Measurements from ENCODE around the gene LY9. TPM values are rescaled to one million over a fixed set of nuclear protein-coding genes. Genes with fewer than 3 reads are reported as not detected.

LY9 gene
- total and polyA plus RNA-seq, 2 experiments from 2014 or later, result not detected

GRCh38 chr1:160829766-160830165 lies 33.8 kb downstream of the LY9 start:
- no peak for TF ChIP-seq EZH2 (IDR thresholded peaks at IDR 0.05; ENCODE audit: insufficient read depth, poor library complexity, severe bottlenecking)
- TF ChIP-seq EZH2phosphoT487 (IDR thresholded peaks at IDR 0.05; ENCODE audit: insufficient read depth, low read depth), result no peak
- Histone ChIP-seq H3K4me2 (ENCODE audit: unreplicated experiment) (no peak overlapping the region), H3K27me3 (replicated peaks; ENCODE audit: insufficient read depth) (no peaks in the 10 kb centered on the region), H3K36me3 (ENCODE audit: low read depth) (no peaks in the 10 kb centered on the region), H3K79me2 (ENCODE audit: insufficient read depth) (no peaks in the 10 kb centered on the region), H3K4me1 (ENCODE audit: insufficient read depth) (no peaks in the 10 kb centered on the region), H3K4me3 (no peak overlapping the region), H2AFZ (no peak overlapping the region), H3K9ac (no peak overlapping the region), H3K9me3 (ENCODE audit: low read depth) (no peaks in the 10 kb centered on the region), H3K9me2 (ENCODE audit: insufficient read depth) (no peaks in the 10 kb centered on the region), H3F3A (ENCODE audit: insufficient read depth) (no peaks in the 10 kb centered on the region), H4K20me1 (ENCODE audit: insufficient read depth) (no peaks in the 10 kb centered on the region), H3K27ac (no peak overlapping the region)
- in situ Hi-C loops (cut with MboI), result no loop called here
- no peak for DNase-seq
- 25 to 42% methylated on average over 1 of the region's 1 CpG for WGBS, 2 experiments (ENCODE audit: low coverage in 1 of 2, low lambda C conversion rate in 2 of 2, missing lambda C conversion rate in 2 of 2)

- no peaks in the 10 kb centered on the region for H3K9me3 ChIP-seq (ENCODE audit: low read depth)
- no peaks in the 10 kb centered on the region for H3K4me1 ChIP-seq (ENCODE audit: insufficient read depth)
- no peaks in the 10 kb centered on the region for H3K27me3 ChIP-seq (replicated peaks; ENCODE audit: insufficient read depth)
- in situ Hi-C loops (cut with MboI), result no loop called here
- no peaks in the 10 kb centered on the region for H3K36me3 ChIP-seq (ENCODE audit: low read depth)
- no peak overlapping the region for H3K9ac ChIP-seq
- no peak overlapping the region for H2AFZ ChIP-seq
- no peak overlapping the region for H3K27ac ChIP-seq
- 33 to 34% methylated on average over 8 of the region's 8 CpGs for WGBS, 2 experiments (ENCODE audit: low coverage in 1 of 2, low lambda C conversion rate in 2 of 2, missing lambda C conversion rate in 2 of 2)
- no peak overlapping the region for H3K4me3 ChIP-seq
- no peaks in the 10 kb centered on the region for H3K79me2 ChIP-seq (ENCODE audit: insufficient read depth)
- H3F3A ChIP-seq (ENCODE audit: insufficient read depth), result no peaks in the 10 kb centered on the region
- no peaks in the 10 kb centered on the region for H3K9me2 ChIP-seq (ENCODE audit: insufficient read depth)
- no peak for TF ChIP-seq EZH2phosphoT487 (IDR thresholded peaks at IDR 0.05; ENCODE audit: insufficient read depth, low read depth)
- no peak for TF ChIP-seq EZH2 (IDR thresholded peaks at IDR 0.05; ENCODE audit: insufficient read depth, poor library complexity, severe bottlenecking)
- peak; percentile 43 for DNase-seq
- no peak overlapping the region for H3K4me2 ChIP-seq (ENCODE audit: unreplicated experiment)
- H4K20me1 ChIP-seq (ENCODE audit: insufficient read depth), result no peaks in the 10 kb centered on the region
Observed at GRCh38 chr1:160830321-160831153, 34.6 kb downstream of the LY9 start.

- Histone ChIP-seq H3K27me3 (replicated peaks; ENCODE audit: insufficient read depth) (0 out of 2 replicates have a peak, but pooled peaks cover 6% of the 10 kb centered on the region), H3K4me2 (ENCODE audit: unreplicated experiment) (no peak overlapping the region), H4K20me1 (ENCODE audit: insufficient read depth) (no peaks in the 10 kb centered on the region), H3F3A (ENCODE audit: insufficient read depth) (no peaks in the 10 kb centered on the region), H3K4me3 (no peak overlapping the region), H3K4me1 (ENCODE audit: insufficient read depth) (no peaks in the 10 kb centered on the region), H3K9me3 (ENCODE audit: low read depth) (no peaks in the 10 kb centered on the region), H3K9ac (no peak overlapping the region), H2AFZ (no peak overlapping the region), H3K79me2 (ENCODE audit: insufficient read depth) (no peaks in the 10 kb centered on the region), H3K27ac (no peak overlapping the region), H3K36me3 (ENCODE audit: low read depth) (no peaks in the 10 kb centered on the region), H3K9me2 (ENCODE audit: insufficient read depth) (no peaks in the 10 kb centered on the region)
- peak; percentile 64 for DNase-seq
- TF ChIP-seq EZH2phosphoT487 (IDR thresholded peaks at IDR 0.05; ENCODE audit: insufficient read depth, low read depth) (no peak), EZH2 (IDR thresholded peaks at IDR 0.05; ENCODE audit: insufficient read depth, poor library complexity, severe bottlenecking) (no peak)
- 46 to 51% methylated on average over 3 of the region's 3 CpGs for WGBS, 2 experiments (ENCODE audit: low coverage in 1 of 2, low lambda C conversion rate in 2 of 2, missing lambda C conversion rate in 2 of 2)
- in situ Hi-C loops (cut with MboI), result no loop called here
Observed at GRCh38 chr1:160834945-160835565, 39.1 kb downstream of the LY9 start.

GRCh38 chr1:160835751-160836150 lies 39.8 kb downstream of the LY9 start:
- TF ChIP-seq EZH2 (IDR thresholded peaks at IDR 0.05; ENCODE audit: insufficient read depth, poor library complexity, severe bottlenecking) (no peak), EZH2phosphoT487 (IDR thresholded peaks at IDR 0.05; ENCODE audit: insufficient read depth, low read depth) (no peak)
- H2AFZ ChIP-seq, result no peak overlapping the region
- H3K36me3 ChIP-seq (ENCODE audit: low read depth), result no peaks in the 10 kb centered on the region
- no peak for DNase-seq
- H3F3A ChIP-seq (ENCODE audit: insufficient read depth), result no peaks in the 10 kb centered on the region
- H3K4me1 ChIP-seq (ENCODE audit: insufficient read depth), result no peaks in the 10 kb centered on the region
- H3K9me3 ChIP-seq (ENCODE audit: low read depth), result no peaks in the 10 kb centered on the region
- no peak overlapping the region for H3K4me2 ChIP-seq (ENCODE audit: unreplicated experiment)
- no peaks in the 10 kb centered on the region for H4K20me1 ChIP-seq (ENCODE audit: insufficient read depth)
- WGBS, 2 experiments (ENCODE audit: low coverage in 1 of 2, low lambda C conversion rate in 2 of 2, missing lambda C conversion rate in 2 of 2), result 15 to 20% methylated on average over 3 of the region's 3 CpGs
- no peak overlapping the region for H3K9ac ChIP-seq
- no peaks in the 10 kb centered on the region for H3K9me2 ChIP-seq (ENCODE audit: insufficient read depth)
- in situ Hi-C loops (cut with MboI), result no loop called here
- H3K27ac ChIP-seq, result no peak overlapping the region
- H3K27me3 ChIP-seq (replicated peaks; ENCODE audit: insufficient read depth), result 0 out of 2 replicates have a peak, but pooled peaks cover 6% of the 10 kb centered on the region
- H3K4me3 ChIP-seq, result no peak overlapping the region
- H3K79me2 ChIP-seq (ENCODE audit: insufficient read depth), result no peaks in the 10 kb centered on the region
